ENCODE measurements around the gene HOXD8.

The HOXD8 gene

DNA sequence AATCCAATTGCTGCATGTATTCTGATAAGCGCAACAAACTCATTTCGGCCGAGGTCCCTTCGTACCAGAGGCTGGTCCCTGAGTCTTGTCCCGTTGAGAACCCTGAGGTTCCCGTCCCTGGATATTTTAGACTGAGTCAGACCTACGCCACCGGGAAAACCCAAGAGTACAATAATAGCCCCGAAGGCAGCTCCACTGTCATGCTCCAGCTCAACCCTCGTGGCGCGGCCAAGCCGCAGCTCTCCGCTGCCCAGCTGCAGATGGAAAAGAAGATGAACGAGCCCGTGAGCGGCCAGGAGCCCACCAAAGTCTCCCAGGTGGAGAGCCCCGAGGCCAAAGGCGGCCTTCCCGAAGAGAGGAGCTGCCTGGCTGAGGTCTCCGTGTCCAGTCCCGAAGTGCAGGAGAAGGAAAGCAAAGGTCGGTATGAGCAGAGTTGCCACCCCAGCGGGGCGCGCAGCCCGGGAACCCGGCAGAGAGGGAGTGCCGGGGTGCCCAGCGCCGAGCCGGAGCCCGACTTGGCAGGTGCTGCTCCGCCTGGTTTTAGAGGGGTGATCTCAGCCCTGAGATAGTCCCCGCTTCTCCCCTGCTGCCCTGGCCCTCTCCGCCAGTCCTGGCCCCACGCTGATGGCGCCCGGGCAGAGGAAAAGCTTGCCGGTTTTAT, 12.2 kb upstream of the HOXD8 start:
- DNase-seq (ENCODE audit: low read depth), result no peak

DNA sequence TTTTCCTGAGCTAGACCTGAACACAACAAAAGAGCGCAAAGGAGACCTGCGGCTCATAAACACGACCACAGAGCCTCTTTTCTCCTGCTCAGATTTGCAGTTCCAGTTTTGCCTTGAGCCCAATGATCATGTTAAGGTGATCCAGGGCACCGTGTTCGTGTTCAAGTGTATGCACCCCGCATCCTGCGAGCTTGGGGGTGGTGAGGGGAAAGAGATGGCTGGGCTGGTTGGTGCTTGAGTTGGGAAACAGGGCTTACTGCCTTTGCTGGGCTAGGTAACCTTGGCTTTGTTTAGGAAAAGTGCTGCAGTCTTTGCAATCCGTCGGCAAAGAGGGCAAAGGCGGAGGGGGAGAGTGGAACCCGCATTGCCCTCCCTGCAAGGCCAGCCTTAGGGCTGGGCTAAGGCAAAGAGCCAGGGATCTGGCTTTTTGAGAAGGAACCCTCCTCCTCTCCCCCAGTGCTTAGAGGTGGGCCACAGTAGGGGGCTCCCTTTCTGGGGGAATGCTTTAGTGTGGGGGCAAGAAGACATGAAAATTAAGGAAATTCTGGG, 11.6 kb upstream of the HOXD8 start:
- DNase-seq (ENCODE audit: low read depth), result no peak

DNA sequence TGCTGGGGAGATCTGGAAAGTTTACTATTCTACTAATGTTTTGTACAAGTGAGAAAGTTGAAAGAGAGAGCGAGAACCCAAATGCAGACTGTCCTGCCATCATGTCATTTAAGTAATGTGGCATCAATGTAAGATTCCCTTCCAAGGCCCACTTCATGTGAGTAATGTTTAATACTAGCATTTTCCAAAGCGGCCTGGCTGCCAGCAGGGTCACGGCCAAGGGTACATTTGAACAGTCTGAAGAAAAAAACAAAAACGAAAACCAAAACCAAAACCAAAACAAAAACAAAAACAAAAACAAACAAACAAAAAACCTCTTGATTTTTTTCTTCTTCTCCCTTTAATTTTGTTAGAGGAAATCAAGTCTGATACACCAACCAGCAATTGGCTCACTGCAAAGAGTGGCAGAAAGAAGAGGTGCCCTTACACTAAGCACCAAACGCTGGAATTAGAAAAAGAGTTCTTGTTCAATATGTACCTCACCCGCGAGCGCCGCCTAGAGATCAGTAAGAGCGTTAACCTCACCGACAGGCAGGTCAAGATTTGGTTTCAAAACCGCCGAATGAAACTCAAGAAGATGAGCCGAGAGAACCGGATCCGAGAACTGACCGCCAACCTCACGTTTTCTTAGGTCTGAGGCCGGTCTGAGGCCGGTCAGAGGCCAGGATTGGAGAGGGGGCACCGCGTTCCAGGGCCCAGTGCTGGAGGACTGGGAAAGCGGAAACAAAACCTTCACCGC, 10.7 kb upstream of the HOXD8 start:
- no peak for DNase-seq (ENCODE audit: low read depth)

DNA sequence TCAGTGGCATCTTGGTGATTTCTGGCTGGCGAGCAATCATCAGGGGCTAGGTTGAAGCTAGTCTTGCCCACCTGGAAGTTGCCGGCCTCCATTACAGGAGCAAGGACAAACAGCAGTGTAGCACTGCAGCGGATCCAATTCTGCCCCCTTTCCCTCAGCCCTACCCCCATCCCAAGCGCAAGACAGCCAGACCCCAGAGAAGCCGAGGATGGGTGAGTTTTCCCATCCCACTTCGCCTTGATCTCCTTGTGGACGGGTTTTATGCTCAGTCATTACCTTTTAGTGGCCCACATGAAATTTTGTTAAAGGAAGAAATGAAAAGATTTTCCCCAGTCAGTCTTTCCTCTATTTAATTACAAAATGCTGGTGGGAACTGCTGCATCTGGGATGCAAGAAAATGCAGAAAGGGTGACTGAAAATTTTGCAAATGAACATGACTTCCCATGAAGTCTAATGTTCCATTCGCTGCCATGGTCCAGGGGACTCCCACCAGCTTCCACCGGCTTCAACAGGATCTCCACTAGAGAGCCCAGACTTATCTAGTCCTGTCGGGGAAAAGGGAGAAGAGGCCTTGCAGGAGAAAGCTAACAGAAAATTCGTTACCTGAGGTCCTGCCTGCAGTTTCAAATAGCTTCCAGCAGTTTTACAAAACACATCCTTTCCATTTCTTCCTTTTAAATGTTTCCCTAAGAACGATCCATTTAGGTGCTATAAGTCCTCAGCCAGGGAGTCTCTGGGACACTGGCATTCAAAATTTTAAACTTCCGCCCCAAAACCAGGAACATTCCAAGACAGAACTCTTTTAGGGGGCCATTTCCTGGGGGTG, 8.9 kb upstream of the HOXD8 start:
- DNase-seq (ENCODE audit: low read depth), result no peak

DNA sequence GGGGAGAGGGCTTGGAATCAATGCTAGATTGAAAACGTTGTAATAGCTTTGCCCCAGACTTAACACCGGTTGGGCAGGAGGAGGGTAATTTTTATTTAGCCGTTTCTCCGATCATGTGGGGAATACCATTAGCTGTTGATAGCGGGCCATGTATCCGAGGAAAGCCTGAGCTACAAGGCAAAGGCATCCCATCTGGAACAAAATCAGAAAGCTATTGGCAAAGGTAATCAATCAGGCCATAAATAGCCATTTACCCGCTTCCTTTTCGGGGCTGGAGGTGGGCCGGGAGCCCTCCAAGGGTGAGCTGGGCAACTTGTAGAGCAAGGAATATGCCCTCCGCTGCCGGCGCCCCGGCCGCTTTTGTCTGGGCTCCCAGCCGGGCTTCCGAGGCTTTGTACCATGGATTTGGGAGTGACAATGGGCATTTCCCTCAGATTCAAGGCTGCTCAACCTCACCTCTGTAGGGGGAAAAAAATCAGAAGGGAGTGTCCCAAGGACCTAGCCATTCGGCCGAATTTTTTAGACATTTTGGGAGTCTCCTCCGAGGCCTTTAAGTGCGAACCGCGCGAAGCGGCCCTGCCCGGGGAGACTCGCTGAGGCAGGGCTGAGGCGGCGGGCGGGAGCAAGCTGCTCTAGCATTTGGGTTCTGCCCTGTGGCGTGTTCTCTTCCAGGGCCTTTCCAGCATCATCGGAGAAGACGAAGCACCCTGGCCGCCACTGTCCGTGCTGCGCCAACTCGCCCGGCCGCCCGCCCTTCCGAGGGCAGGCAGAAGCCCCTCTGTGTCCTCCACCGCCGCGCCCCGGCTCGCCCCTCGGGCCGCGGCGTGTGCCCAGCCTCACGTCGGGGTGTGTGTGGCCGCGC, 8.1 kb upstream of the HOXD8 start:
- no peak for DNase-seq (ENCODE audit: low read depth)

DNA sequence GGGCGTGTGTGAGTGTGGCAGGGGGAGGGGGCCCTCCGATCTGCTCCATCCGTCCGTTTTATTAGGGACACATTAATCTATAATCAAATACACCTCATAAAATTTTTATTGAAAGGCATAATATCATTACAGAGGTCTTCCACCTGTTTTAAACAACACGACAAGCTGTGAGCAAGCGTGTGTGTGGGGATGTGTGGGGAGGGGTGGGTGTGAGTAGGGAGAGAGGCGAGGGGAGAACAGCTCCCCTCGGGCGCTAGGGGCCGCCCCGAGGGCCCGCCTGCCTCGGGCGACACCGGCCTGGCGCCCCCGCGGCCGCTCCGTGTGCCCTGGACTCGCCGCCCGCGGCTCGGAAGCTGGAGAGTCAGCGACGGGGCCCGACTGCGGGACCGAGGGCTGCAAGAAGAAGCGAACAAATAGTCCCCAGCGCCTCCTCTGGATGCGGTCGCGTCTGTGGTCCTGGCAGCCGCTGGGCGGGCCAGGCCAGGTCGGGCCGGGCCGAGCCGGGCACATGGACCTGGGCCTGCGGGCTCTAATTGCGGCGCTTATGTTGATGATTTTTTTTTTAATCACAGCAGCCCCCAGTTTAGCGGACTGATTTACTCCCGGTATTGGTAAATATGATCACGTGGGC, 7.3 kb upstream of the HOXD8 start:
- DNase-seq (ENCODE audit: low read depth), result no peak

DNA sequence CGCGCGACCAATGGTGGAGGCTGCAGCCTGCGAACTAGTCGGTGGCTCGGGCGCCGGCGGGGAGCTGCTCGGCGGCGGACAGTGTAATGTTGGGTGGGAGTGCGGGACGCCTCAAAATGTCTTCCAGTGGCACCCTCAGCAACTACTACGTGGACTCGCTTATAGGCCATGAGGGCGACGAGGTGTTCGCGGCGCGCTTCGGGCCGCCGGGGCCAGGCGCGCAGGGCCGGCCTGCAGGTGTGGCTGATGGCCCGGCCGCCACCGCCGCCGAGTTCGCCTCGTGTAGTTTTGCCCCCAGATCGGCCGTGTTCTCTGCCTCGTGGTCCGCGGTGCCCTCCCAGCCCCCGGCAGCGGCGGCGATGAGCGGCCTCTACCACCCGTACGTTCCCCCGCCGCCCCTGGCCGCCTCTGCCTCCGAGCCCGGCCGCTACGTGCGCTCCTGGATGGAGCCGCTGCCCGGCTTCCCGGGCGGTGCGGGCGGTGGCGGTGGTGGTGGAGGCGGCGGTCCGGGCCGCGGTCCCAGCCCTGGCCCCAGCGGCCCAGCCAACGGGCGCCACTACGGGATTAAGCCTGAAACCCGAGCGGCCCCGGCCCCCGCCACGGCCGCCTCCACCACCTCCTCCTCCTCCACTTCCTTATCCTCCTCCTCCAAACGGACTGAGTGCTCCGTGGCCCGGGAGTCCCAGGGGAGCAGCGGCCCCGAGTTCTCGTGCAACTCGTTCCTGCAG, 6.7 kb upstream of the HOXD8 start, which contains the start of gene HOXD9:
TSS of gene HOXD9 (plus strand) at position 37 of the 728 bp plus-strand sequence. CDS start at position 87, 50 bp downstream.
- DNase-seq (ENCODE audit: low read depth), result no peak

DNA sequence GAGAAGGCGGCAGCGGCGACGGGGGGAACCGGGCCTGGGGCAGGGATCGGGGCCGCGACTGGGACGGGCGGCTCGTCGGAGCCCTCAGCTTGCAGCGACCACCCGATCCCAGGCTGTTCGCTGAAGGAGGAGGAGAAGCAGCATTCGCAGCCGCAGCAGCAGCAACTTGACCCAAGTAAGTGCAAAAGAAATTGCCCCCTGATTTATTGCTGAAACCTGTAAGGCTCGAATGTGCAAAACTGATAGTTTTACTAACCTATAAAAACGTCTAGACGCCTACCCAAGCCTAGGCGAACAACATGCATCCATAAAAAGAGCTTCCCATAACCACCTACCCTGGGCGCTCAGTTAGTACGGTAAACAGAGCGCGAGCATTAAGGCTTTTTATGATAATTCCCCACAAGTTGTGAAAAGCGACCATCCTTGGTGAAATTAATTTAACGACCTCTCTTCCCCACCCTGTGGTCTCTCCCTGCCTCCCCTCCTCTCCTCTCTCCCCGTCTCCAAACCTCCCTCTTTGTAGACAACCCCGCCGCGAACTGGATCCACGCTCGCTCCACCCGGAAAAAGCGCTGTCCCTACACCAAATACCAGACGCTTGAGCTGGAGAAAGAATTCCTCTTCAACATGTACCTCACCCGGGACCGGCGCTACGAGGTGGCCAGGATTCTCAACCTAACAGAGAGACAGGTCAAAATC, 5.9 kb upstream of the HOXD8 start:
- no peak for DNase-seq (ENCODE audit: low read depth)

DNA sequence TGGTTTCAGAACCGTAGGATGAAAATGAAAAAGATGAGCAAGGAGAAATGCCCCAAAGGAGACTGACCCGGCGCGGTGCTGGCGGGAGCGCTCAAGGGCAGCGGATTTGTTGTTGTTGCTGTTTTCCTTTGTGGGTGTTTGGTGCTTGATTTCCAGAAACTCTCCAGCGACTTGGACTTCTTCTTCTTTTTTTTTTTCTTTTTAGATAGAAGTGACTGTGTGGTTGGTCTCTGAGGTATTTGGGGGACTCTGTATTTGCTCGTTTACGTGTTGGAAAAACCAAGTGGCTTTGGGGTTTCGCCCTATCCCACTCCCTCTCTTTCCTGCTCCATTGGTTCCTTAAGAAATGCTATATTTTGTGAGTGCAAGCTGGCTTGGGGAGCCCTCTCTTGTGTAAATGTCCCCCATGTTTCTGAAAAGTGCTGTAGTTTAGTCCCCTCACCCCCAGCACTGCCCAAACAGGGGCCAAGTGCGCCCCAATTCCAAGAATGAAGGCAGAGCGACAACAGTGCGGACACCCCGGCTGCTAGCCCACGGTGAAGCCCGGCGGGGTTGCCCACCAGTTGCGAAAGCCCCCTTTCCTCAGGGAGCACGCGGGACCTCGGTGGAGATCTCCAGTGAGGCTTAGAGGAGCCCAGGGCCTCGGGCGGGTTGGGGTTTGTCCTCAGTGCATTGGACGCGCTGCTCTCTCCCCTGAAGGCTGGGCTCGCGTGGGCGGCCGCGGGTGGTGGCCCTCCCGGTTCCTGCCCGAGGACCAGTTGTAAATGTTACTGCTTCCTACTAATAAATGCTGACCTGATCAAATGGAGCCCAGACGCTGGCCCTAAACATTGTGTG, 5.2 kb upstream of the HOXD8 start:
- DNase-seq (ENCODE audit: low read depth), result no peak

DNA sequence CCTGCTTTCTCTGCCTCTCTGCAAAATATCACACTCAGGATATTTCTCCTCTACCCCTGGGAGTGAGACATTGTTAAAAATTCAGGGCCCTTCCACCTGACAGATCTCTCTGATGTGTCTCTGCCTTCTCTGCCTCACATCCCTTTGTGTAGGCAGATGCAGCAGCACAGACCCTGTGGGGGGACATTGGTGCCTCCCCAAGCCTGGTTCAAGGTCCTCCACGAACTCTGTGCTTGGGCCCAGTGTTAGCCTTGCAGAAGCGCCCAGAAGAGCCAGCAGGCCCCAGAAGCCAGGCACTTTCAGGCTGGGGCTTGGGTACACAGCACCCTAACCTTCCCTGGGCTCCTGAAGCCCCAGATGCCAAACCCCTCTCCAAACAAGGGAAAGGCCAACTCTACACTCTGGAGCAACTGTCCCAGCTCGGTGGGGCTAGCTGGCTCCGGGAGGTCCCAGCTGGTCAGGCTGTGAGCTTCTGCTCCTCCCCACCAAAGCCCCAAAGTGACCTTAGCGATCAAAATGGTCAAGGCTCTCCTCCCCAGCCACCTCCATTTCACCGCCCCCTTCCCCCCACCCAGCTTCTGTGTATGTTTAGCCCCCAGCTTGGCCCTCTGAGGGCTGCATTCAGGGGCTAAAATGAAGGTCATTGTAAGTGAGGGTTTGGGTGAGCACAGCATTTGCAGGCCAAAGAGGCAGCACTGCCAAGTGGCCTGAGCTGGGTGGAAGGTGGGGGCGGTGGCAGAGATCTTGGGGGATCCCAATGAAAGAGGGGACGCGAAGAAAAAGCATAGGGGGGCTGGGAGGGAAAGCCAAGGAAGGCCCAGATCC, 4.3 kb upstream of the HOXD8 start:
- no peak for DNase-seq (ENCODE audit: low read depth)

DNA sequence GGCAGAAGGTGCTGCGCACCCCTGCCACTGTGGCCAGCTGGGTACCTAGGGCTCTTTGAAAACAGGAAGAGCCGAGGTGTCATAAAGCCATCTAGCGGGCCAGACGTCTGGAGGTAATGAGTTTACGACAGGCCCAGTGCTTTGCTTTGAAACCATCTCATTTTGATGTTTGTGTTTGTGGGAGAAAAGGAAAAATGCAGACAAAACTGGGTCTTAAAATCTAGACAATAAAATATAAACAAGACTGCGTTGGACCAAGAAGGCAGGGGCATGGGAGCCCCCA, 3.8 kb upstream of the HOXD8 start:
- DNase-seq (ENCODE audit: low read depth), result no peak

DNA sequence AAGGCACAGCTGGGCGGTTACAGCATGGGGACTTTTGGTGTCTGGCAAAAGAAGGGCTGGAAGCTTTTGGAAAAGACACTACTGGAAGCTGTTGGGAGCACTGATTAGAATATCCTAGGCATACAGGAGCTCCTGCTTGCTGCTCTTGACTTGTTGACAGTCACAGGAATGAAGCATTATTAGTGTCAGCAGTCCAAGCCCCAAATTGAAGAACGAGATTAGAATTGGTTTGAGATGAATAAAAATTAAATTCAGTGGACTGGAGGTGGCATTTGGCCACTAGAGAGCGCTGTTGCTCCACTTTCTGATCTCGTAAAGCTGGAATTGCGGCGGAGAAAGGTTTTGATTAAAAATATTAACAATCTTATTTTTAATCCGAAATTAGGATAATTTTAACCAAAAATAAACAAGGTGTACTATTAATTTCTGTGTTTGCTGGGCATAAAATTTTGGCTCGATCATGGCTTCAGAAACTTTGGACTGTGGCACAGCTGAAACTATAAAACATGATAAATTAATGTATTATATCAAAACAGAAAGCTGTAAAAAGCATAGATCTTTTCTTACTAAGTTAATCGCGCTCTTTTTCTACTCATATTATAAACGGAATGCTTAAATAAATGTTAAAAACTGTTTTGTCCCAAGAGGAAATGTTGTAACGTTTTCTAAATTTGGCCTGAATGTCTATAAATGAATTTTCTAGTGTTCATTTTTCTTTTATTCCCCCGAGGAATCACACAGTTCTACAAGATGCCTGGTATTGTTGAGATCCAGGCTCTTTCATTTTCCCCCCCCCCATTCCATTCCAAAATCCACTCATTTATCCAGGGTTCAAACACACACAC, 2.4 kb upstream of the HOXD8 start:
- no peak for DNase-seq (ENCODE audit: low read depth)

DNA sequence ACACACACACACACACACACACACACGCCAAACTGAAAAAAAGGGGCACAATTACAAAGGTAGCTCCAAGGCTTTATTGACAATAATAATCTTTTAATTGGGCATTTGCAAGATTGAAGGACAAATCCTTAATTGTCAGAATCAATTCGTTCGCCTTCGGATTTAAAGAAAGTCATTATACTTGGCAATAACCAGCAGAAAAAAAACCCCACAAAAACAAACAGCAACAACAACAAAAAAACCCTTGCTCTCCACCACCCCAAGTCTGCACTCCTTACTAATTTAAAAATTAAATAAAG, 1.8 kb upstream of the HOXD8 start:
- DNase-seq (ENCODE audit: low read depth), result no peak

DNA sequence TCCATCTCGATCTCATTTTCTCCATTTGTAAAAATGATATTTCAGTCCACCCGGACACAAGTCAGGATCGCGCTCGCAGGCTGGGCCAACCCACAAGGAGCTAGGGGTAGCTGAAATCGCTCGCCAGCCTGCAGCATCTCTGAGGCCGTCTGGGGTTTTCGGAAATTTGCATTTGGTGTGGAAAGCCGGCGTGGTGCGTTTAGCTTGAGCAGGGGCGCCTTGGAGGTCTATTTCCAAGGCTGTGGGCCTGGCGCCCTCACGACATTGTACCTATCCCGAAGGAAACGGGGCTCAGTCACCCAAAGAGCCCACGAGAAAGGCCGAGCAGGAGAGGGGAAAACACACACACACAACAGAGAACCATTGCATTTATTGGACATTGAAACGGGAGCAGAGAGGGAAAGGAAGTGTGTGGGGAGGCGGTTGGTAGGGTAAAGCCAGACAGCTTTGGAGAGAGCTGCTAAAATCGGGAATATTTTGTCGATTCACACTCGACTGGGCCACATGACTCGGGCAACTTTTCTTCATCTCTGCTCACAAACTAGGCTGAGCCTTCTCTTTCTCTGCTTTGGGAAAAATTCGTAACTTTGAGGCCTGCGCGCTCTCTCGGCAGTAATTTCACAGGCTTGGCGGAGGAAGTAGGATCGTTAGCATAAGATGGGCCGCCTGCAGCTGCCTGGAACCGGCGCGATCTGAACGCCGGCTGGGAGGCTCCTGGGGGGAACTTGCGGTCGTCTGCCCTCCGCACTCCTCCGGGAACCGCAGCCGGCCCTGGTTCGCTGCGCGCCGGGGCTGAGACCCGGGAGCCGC, 1.1 kb upstream of the HOXD8 start:
- no peak for DNase-seq (ENCODE audit: low read depth)

DNA sequence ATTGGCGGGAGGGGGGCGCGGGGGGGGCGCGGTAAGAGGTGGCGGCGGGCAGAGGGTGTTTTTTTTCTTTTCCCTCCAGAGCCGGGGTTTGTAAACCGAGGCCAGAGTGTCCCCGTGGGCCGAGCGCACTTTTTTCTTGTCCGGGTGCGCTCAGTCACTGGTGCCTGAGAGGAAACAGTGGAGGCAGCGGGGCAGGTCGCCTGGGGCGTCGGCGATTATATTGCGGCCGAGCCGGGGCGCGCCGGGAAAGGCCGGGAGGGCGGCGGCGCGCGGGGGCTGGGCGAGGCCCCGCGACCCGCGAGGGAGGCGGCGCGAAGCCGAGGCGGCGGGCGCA, 275 bp downstream of the HOXD8 start:
- DNase-seq (ENCODE audit: low read depth), result no peak

DNA sequence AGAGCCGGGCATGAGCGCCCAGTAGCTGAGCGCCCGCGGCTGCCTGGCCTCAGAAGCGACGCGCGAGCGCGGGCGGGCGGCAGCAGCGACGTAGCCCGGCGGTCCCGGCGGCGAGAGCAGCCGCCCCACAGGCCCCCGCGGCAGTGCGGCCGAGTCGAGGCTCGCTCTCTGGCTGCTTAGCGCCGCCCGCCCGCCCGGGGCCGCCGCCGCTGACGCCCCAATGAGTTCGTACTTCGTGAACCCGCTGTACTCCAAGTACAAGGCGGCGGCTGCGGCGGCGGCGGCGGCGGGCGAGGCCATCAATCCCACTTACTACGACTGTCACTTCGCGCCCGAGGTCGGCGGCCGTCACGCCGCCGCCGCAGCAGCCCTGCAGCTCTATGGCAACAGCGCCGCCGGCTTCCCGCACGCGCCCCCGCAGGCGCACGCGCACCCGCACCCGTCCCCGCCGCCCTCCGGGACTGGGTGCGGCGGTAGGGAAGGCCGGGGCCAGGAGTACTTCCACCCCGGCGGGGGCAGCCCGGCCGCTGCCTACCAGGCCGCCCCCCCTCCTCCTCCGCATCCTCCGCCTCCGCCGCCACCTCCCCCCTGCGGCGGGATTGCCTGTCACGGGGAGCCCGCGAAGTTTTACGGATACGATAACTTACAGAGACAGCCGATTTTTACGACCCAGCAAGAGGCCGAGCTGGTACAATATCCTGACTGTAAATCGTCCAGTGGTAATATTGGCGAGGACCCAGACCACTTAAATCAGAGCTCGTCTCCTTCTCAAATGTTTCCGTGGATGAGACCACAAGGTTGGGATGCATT, 847 bp downstream of the HOXD8 start:
- no peak for DNase-seq (ENCODE audit: low read depth)

Data from HS-5 (cell line).